Psoas muscle (tissue), 8 donors: ENCODE measurements around the gene CLEC18A. TPM values are rescaled to one million over a fixed set of nuclear protein-coding genes. Genes with fewer than 3 reads are reported as not detected.

ENCODE experiments used
- ATAC-seq, 4 donors: fragments of 200-7000 bp; cut with Tn5 transposase; one replicate each; pipeline ENCODE4 v1.9.1; 2020; ENCODE audit warnings: moderate library complexity in 3 of 4, mild to moderate bottlenecking in 2 of 4
- DNase-seq, 2 donors: peaks; one replicate each; pipeline ENCODE4 v3.0.0-alpha.2; 2020
- H3K27ac ChIP-seq: fragments of 200-600 bp; one replicate; pipeline ENCODE4 v1.8.0; 2022
- H3K27me3 ChIP-seq, 3 donors: fragments of 200-600 bp in 1 of 3; one replicate each; pipeline versions ENCODE4 v1.6.1 to v1.8.0; 2013 to 2022; ENCODE audit warnings: low read length in 2 of 3, mild to moderate bottlenecking in 2 of 3, moderate library complexity in 1 of 3; ENCODE audit not compliant: insufficient read depth in 3 of 3
- H3K36me3 ChIP-seq, 2 donors: fragments of 200-600 bp in 1 of 2; one replicate each; pipeline versions ENCODE4 v1.6.1 to v1.8.0; 2013 to 2022; ENCODE audit warnings: low read depth in 1 of 2, mild to moderate bottlenecking in 1 of 2, moderate library complexity in 1 of 2; ENCODE audit not compliant: insufficient read depth in 1 of 2
- H3K4me1 ChIP-seq: fragments of 200-600 bp; one replicate; pipeline ENCODE4 v1.8.0; 2022
- H3K4me3 ChIP-seq: fragments of 200-600 bp; one replicate; pipeline ENCODE4 v1.8.0; 2022; ENCODE audit warnings: mild to moderate bottlenecking
- H3K9me3 ChIP-seq: fragments of 200-600 bp; one replicate; pipeline ENCODE4 v1.8.0; 2022
- CTCF ChIP-seq: fragments of 200-600 bp; IDR thresholded peaks from one replicate; pipeline ENCODE4 v1.8.0; 2022; ENCODE audit warnings: antibody characterized with exemption
- WGBS, 3 donors: extraction: QIAGEN DNeasy Blood & Tissue Kit; methylation state at CpG; one replicate each; pipeline versions ENCODE4 v1.1.6 to v1.1.7; 2013; 5-methylcytosine and 5-hydroxymethylcytosine counted together
- intact Hi-C, 2 donors: fragments of 100-400 bp; cut with DNase I; formaldehyde crosslinking; loops; one replicate each; pipeline versions ENCODE4 v1.11.0 to v1.14.2; 2022
- polyA plus RNA-seq, 3 donors: library from polyadenylated mRNA; stranded (reverse); fragments of 200-250 nt; gene quantifications; one replicate each; pipeline ENCODE4 v1.2.3, GENCODE V29; 2013
- total RNA-seq, 4 donors: library from RNA; stranded (reverse); fragmentation: NEBNext Ultra II Directional in 2 of 4; extraction: Animal tissue kit (Norgen Biotek cat#: 25700) in 2 of 4; gene quantifications; one replicate each; pipeline versions ENCODE4 v1.2.1 to v1.2.4, GENCODE V29; 2021 to 2023
- donor health status: healthy with polysubstance abuse.
- donor health status: DM: no; HTN: no; CAD: no; lungs with moderate emphysema.
- donor health status: Bipolar disorder and iron deficiency.
- donor health status: healthy.
- donor health status: DM: yes; HTN: yes; CAD: no.
- donor health status: DM: no; HTN: no; CAD: no.
- donor health status: DM: no; HTN: no; CAD: no.
- donor health status: DM: yes; HTN: yes; CAD: no.

CLEC18A gene
- total and polyA plus RNA-seq, 7 donors = 0.10 to 0.27 (median 0.22) TPM; not detected in 2

GRCh38 chr16:69927056-69927757, 23.9 kb upstream of the CLEC18A start:
- no peak for TF ChIP-seq CTCF
- intact Hi-C loops = loop anchor here in 1 of 2 donors (5.0 kb wide), 1 partner anchor 65 kb away; no protein-coding TSS in a partner anchor
- H3K27ac ChIP-seq = peak overlapping the region; percentile 38
- ATAC-seq (peak; percentile 75 to 84 (median 80)), DNase-seq (peak; percentile 76 to 89)
- no peaks in the 10 kb centered on the region for H3K27me3 ChIP-seq
- H3K4me3 ChIP-seq = peak overlapping the region; percentile 47
- H3K9me3 ChIP-seq = no peaks in the 10 kb centered on the region
- H3K36me3 ChIP-seq = peaks cover 0 to 33% of the 10 kb centered on the region in 2 donors
- peaks cover 11% of the 10 kb centered on the region for H3K4me1 ChIP-seq
- WGBS, 3 donors = 33 to 40% (median 34%) methylated on average over 17 of the region's 17 CpGs

GRCh38 chr16:69928856-69929400, 22.2 kb upstream of the CLEC18A start:
- peak overlapping the region; percentile 7 for H3K4me3 ChIP-seq
- H3K4me1 ChIP-seq = peaks cover 11% of the 10 kb centered on the region
- no peaks in the 10 kb centered on the region for H3K9me3 ChIP-seq
- whole genome bisulfite sequencing, 3 donors = 89 to 95% (median 93%) methylated on average over 10 of the region's 10 CpGs
- H3K36me3 ChIP-seq = peaks cover 0 to 50% of the 10 kb centered on the region in 2 donors
- no peaks in the 10 kb centered on the region for H3K27me3 ChIP-seq
- no peak for TF ChIP-seq CTCF
- intact Hi-C loops = loop anchor here in 1 of 2 donors (5.0 kb wide), 1 partner anchor 67 kb away; no protein-coding TSS in a partner anchor
- no peak overlapping the region for H3K27ac ChIP-seq
- ATAC-seq = no peak
- no peak for DNase-seq

- Histone ChIP-seq H3K9me3 (no peaks in the 10 kb centered on the region), H3K27ac (no peak overlapping the region), H3K36me3 (peaks cover 0 to 56% of the 10 kb centered on the region in 2 donors), H3K27me3 (no peaks in the 10 kb centered on the region), H3K4me3 (no peak overlapping the region), H3K4me1 (peaks cover 11% of the 10 kb centered on the region)
- 91 to 95% (median 93%) methylated on average over 9 of the region's 9 CpGs for WGBS, 3 donors
- TF ChIP-seq CTCF = no peak
- no peak for ATAC-seq
- intact Hi-C loops = loop anchor here in 1 of 2 donors (5.0 kb wide), 1 partner anchor 67 kb away; no protein-coding TSS in a partner anchor
- no peak for DNase-seq
Observed at GRCh38 chr16:69929480-69929879, 21.7 kb upstream of the CLEC18A start.

GRCh38 chr16:69930117-69930776, 20.9 kb upstream of the CLEC18A start:
- DNase-seq (peak; percentile 44 to 69), ATAC-seq (peak; percentile 60 to 84 (median 72))
- H3K4me1 ChIP-seq = peaks cover 11% of the 10 kb centered on the region
- TF ChIP-seq CTCF = peak; percentile 72
- H3K36me3 ChIP-seq = peaks cover 0 to 63% of the 10 kb centered on the region in 2 donors
- H3K9me3 ChIP-seq = no peaks in the 10 kb centered on the region
- intact Hi-C loops = loop anchor here in 1 of 2 donors (2.0 kb wide), 1 partner anchor 133 kb away; no protein-coding TSS in a partner anchor
- H3K27ac ChIP-seq = no peak overlapping the region
- H3K4me3 ChIP-seq = no peak overlapping the region
- 70 to 74% (median 73%) methylated on average over 12 of the region's 12 CpGs for WGBS, 3 donors
- H3K27me3 ChIP-seq = no peaks in the 10 kb centered on the region
